B cell (primary cell): ENCODE data around the gene WWTR1. TPM values are rescaled to one million over a fixed set of nuclear protein-coding genes. Genes with fewer than 3 reads are reported as not detected.

ENCODE experiments used
- ATAC-seq: fragments of 200-7000 bp; cut with Tn5 transposase; one replicate; pipeline ENCODE4 v1.10.0; 2021; ENCODE audit warnings: low read depth, mild to moderate bottlenecking, moderate number of reproducible peaks, moderate library complexity
- CTCF ChIA-PET: fragments of 350-600 bp; sonication (Branson Sonifier 250); formaldehyde crosslinking; loops from one replicate; lab custom pipeline; 2021; ENCODE audit warnings: antibody characterized with exemption, inconsistent platforms; lab: Charles Lee
- POLR2A ChIA-PET: fragments of 350-600 bp; sonication (Branson Sonifier 250); formaldehyde crosslinking; loops from one replicate; lab custom pipeline; 2021; ENCODE audit warnings: antibody characterized with exemption; lab: Charles Lee
- DNase-seq: peaks from one replicate; pipeline ENCODE4 v3.0.0; 2013
- H2AFZ ChIP-seq: 2 replicates; pipeline ENCODE4 v1.6.1; 2012; ENCODE audit warnings: mild to moderate bottlenecking, low read depth, low read length; ENCODE audit not compliant: insufficient read depth, poor library complexity, severe bottlenecking
- H3K27ac ChIP-seq, 2 donors: 1 replicate in 1 of 2; 2 replicates in 1 of 2; pipeline ENCODE4 v1.5.1; 2012 to 2013; ENCODE audit warnings: low read length in 2 of 2, mild to moderate bottlenecking in 2 of 2, moderate library complexity in 1 of 2
- H3K27me3 ChIP-seq, 4 experiments: fragments of 200-600 bp in 1 of 4; sonication (generic) in 1 of 4; replicated peaks in 1 of 4; 1 replicate in 2 of 4; 2 replicates in 2 of 4; pipeline versions ENCODE4 v1.6.1 to v1.7.0; 2013 to 2016; ENCODE audit warnings: low read length in 3 of 4, mild to moderate bottlenecking in 2 of 4, mixed read lengths in 1 of 4, moderate library complexity in 1 of 4; ENCODE audit not compliant: insufficient read depth in 4 of 4, control insufficient read depth in 3 of 4; ENCODE audit errors: control extremely low read depth in 1 of 4
- H3K36me3 ChIP-seq, 2 experiments: replicated peaks in 1 of 2; 1 replicate in 1 of 2; 2 replicates in 1 of 2; pipeline versions ENCODE4 v1.6.1 to v1.7.1; 2013; ENCODE audit warnings: low read length in 1 of 2; ENCODE audit not compliant: insufficient read depth in 2 of 2, control insufficient read depth in 1 of 2; ENCODE audit errors: control extremely low read depth in 1 of 2, extremely low read depth in 1 of 2
- H3K4me1 ChIP-seq, 2 donors: fragments of 200-600 bp in 1 of 2; sonication (generic) in 1 of 2; 1 replicate in 1 of 2; 2 replicates in 1 of 2; pipeline versions ENCODE4 v1.5.1 to v1.6.1; 2013 to 2017; ENCODE audit warnings: low read length in 2 of 2; ENCODE audit not compliant: control insufficient read depth in 2 of 2, insufficient read depth in 2 of 2
- H3K4me2 ChIP-seq: replicated peaks from 2 replicates; pipeline ENCODE3; 2012; ENCODE audit warnings: mild to moderate bottlenecking, low read depth, low read length; ENCODE audit not compliant: poor library complexity, severe bottlenecking
- H3K4me3 ChIP-seq, 5 experiments: fragments of 200-600 bp in 1 of 5; sonication (generic) in 1 of 5; 1 replicate in 3 of 5; 2 replicates in 2 of 5; pipeline versions ENCODE4 v1.5.1 to v1.7.0; 2011 to 2016; ENCODE audit warnings: low read length in 4 of 5, mild to moderate bottlenecking in 4 of 5, low read depth in 2 of 5, control low read depth in 1 of 5, moderate library complexity in 1 of 5; ENCODE audit not compliant: insufficient read depth in 1 of 5; ENCODE audit errors: control extremely low read depth in 1 of 5, extremely low read depth in 1 of 5
- H3K79me2 ChIP-seq: fragments of 200-600 bp; sonication (generic); one replicate; pipeline ENCODE4 v1.6.0; 2016; ENCODE audit warnings: low read length; ENCODE audit not compliant: control insufficient read depth, insufficient read depth
- H3K9ac ChIP-seq: fragments of 200-600 bp; sonication (generic); 2 replicates; pipeline ENCODE4 v1.6.1; 2017; ENCODE audit warnings: mild to moderate bottlenecking, low read length, moderate library complexity
- H3K9me3 ChIP-seq, 3 donors: one replicate each; pipeline versions ENCODE4 v1.6.1 to v1.7.1; 2013; ENCODE audit warnings: low read length in 2 of 3; ENCODE audit not compliant: control insufficient read depth in 2 of 3, insufficient read depth in 1 of 3; ENCODE audit errors: control extremely low read depth in 1 of 3
- H4K20me1 ChIP-seq: 2 replicates; pipeline ENCODE4 v1.6.0; 2012; ENCODE audit warnings: mild to moderate bottlenecking, low read length; ENCODE audit not compliant: insufficient read depth, control insufficient read depth, poor library complexity, severe bottlenecking
- H3K27ac Mint-ChIP-seq: one replicate; pipeline ENCODE4 v1.8.0; 2021; ENCODE audit warnings: mixed read lengths
- H3K27me3 Mint-ChIP-seq: one replicate; pipeline ENCODE4 v1.8.0; 2021; ENCODE audit warnings: mixed read lengths
- H3K4me1 Mint-ChIP-seq: one replicate; pipeline ENCODE4 v1.8.0; 2021; ENCODE audit warnings: mixed read lengths
- H3K4me3 Mint-ChIP-seq: one replicate; pipeline ENCODE4 v1.8.0; 2021; ENCODE audit warnings: mixed read lengths
- H3K9me3 Mint-ChIP-seq: one replicate; pipeline ENCODE4 v1.8.0; 2022; ENCODE audit warnings: mixed read lengths; ENCODE audit not compliant: insufficient read depth
- CTCF ChIP-seq: fragments of 200-600 bp; IDR thresholded peaks from one replicate; pipeline ENCODE4 v1.8.0; 2022; ENCODE audit warnings: antibody characterized with exemption, mild to moderate bottlenecking
- EZH2 ChIP-seq: IDR thresholded peaks from 2 replicates; pipeline ENCODE4 v1.6.1; 2012; ENCODE audit warnings: borderline replicate concordance, low read depth, mild to moderate bottlenecking, moderate library complexity, low read length; ENCODE audit not compliant: insufficient read depth, poor library complexity, severe bottlenecking
- WGBS: methylation state at CpG from one replicate; pipeline ENCODE4 v1.1.5; 2013; ENCODE audit warnings: missing lambda C conversion rate; ENCODE audit not compliant: insufficient coverage; 5-methylcytosine and 5-hydroxymethylcytosine counted together
- intact Hi-C: fragments of 100-400 bp; cut with micrococcal nuclease; formaldehyde crosslinking; loops from one replicate; pipeline ENCODE4 v1.10.0; 2022
- polyA plus RNA-seq: library from polyadenylated mRNA; depleted of rRNA; stranded (reverse); fragments of >200 nt; gene quantifications from 2 replicates; pipeline ENCODE4 v1.2.3, GENCODE V29; 2012
- total RNA-seq, 2 donors: library from RNA; stranded (reverse); fragments of 120-200 nt in 1 of 2; gene quantifications; 1 replicate in 1 of 2; 2 replicates in 1 of 2; pipeline versions ENCODE4 v1.2.3 to v1.2.4, GENCODE V29; 2013 to 2022

Gene WWTR1
- total and polyA plus RNA-seq, 2 donors (not counting 1 experiment from before 2014, with no cell fraction given) = 0.79 to 2.3 TPM

GRCh38 chr3:149623824-149624223 lies 34.0 kb downstream of the WWTR1 start:
- intact Hi-C loops = no loop called here
- TF ChIP-seq EZH2 = no peak
- no peak for TF ChIP-seq CTCF
- H3K4me1 ChIP-seq = no peaks in the 10 kb centered on the region
- DNase-seq (no peak), ATAC-seq (no peak)
- H4K20me1 ChIP-seq = no peaks in the 10 kb centered on the region
- no peak overlapping the region for H3K4me3 Mint-ChIP-seq
- H3K27ac Mint-ChIP-seq = no peak overlapping the region
- no peak overlapping the region for H3K9ac ChIP-seq
- H3K36me3 ChIP-seq = no peaks in the 10 kb centered on the region
- no peak overlapping the region for H3K4me3 ChIP-seq
- H3K4me2 ChIP-seq = no peak overlapping the region
- H3K9me3 ChIP-seq = no peaks in the 10 kb centered on the region
- H3K27me3 ChIP-seq = peaks cover 0 to 3% (median 0%) of the 10 kb centered on the region in 4 experiments
- ChIA-PET POLR2A (interaction anchor here (0.6 kb wide), 1 partner anchor 584 kb away, joined by 3 read pairs; no protein-coding TSS in a partner anchor), CTCF (no interaction called here)
- H3K27me3 Mint-ChIP-seq = peaks cover 15% of the 10 kb centered on the region
- no peak overlapping the region for H2AFZ ChIP-seq
- no peaks in the 10 kb centered on the region for H3K79me2 ChIP-seq
- 67% methylated on average over 5 of the region's 6 CpGs for WGBS
- H3K4me1 Mint-ChIP-seq = no peaks in the 10 kb centered on the region
- no peaks in the 10 kb centered on the region for H3K9me3 Mint-ChIP-seq
- H3K27ac ChIP-seq = no peak overlapping the region

GRCh38 chr3:149621218-149622005 lies 36.4 kb downstream of the WWTR1 start:
- Mint-ChIP-seq H3K4me1 (no peaks in the 10 kb centered on the region), H3K9me3 (no peaks in the 10 kb centered on the region), H3K27ac (no peak overlapping the region), H3K27me3 (peaks cover 18% of the 10 kb centered on the region), H3K4me3 (no peak overlapping the region)
- H3K9ac ChIP-seq = no peak overlapping the region
- WGBS = 63% methylated on average over 5 of the region's 5 CpGs
- H3K27ac ChIP-seq = no peak overlapping the region
- H3K4me3 ChIP-seq = no peak overlapping the region
- H2AFZ ChIP-seq = no peak overlapping the region
- H4K20me1 ChIP-seq = no peaks in the 10 kb centered on the region
- POLR2A ChIA-PET = no interaction called here
- H3K36me3 ChIP-seq = no peaks in the 10 kb centered on the region
- intact Hi-C loops = no loop called here
- H3K4me2 ChIP-seq = no peak overlapping the region
- ATAC-seq (no peak), DNase-seq (no peak)
- H3K4me1 ChIP-seq = no peaks in the 10 kb centered on the region
- H3K79me2 ChIP-seq = no peaks in the 10 kb centered on the region
- peaks cover 0 to 3% (median 0%) of the 10 kb centered on the region in 4 experiments for H3K27me3 ChIP-seq
- no peaks in the 10 kb centered on the region for H3K9me3 ChIP-seq
- CTCF ChIA-PET = no interaction called here
- TF ChIP-seq CTCF = no peak
- no peak for TF ChIP-seq EZH2
